OCI-LY1 (cell line): ENCODE results near the gene KAT8.

ENCODE experiments used
- EZH2 ChIP-seq: fragments of 200-600 bp; sonication (generic), shearing (Covaris generic); IDR thresholded peaks from 2 replicates; pipeline ENCODE4 v1.8.0; 2017; ENCODE audit warnings: borderline replicate concordance, mixed run types, mild to moderate bottlenecking, antibody characterized with exemption, low read length, moderate library complexity, mixed read lengths
- TF ChIP-seq, protein P1 (sequence below): fragments of 200-600 bp; sonication (generic), shearing (Covaris generic); IDR thresholded peaks from 2 replicates; pipeline ENCODE4 v1.5.1; 2017; ENCODE audit warnings: mild to moderate bottlenecking, antibody characterized with exemption, low read length, moderate library complexity, mixed read lengths

DNA sequence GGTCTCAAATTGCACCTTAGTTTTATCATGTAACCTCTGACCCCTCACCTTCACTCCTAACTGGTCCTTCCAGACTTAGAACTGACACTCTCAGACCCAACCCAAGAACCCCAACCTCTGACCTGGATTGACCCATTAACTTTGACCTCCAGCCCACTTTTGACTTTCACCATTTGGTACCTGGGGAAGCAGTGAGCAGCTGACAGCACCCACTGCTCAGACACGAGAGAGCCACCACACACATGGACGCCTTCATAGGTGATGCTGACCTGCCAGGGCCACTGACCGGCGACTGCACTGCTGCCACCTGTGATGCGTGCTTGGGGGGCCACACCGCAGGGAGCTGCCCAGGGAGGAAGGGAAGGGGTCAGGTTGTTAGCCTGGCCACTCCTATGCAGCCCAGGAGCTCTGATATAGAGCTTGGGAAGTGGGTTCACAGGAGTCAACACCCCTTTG lies 15.6 kb downstream of the KAT8 start:
- TF ChIP-seq, protein P1, sequence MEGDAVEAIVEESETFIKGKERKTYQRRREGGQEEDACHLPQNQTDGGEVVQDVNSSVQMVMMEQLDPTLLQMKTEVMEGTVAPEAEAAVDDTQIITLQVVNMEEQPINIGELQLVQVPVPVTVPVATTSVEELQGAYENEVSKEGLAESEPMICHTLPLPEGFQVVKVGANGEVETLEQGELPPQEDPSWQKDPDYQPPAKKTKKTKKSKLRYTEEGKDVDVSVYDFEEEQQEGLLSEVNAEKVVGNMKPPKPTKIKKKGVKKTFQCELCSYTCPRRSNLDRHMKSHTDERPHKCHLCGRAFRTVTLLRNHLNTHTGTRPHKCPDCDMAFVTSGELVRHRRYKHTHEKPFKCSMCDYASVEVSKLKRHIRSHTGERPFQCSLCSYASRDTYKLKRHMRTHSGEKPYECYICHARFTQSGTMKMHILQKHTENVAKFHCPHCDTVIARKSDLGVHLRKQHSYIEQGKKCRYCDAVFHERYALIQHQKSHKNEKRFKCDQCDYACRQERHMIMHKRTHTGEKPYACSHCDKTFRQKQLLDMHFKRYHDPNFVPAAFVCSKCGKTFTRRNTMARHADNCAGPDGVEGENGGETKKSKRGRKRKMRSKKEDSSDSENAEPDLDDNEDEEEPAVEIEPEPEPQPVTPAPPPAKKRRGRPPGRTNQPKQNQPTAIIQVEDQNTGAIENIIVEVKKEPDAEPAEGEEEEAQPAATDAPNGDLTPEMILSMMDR = no peak
- TF ChIP-seq EZH2 = no peak
